HG02798 (cell line): Measurements from ENCODE around the gene MTA3.

Experiments
- ATAC-seq: cut with Tn5 transposase; IDR thresholded peaks from one replicate; pipeline ENCODE4 v1.9.1; 2021; ENCODE audit warnings: mild to moderate bottlenecking; ENCODE audit not compliant: unreplicated experiment, poor library complexity

The MTA3 gene

GRCh38 chr2:42755191-42755880 is 186.9 kb downstream of the MTA3 start:
- no peak for ATAC-seq

GRCh38 chr2:42756150-42756775 is 187.8 kb downstream of the MTA3 start:
- ATAC-seq: no peak

GRCh38 chr2:42756966-42757513 is 188.6 kb downstream of the MTA3 start:
- ATAC-seq: no peak

- no peak for ATAC-seq
Measured at GRCh38 chr2:42757981-42758740, 189.7 kb downstream of the MTA3 start.

- ATAC-seq: no peak
Measured at GRCh38 chr2:42758751-42759150, 190.3 kb downstream of the MTA3 start.

- no peak for ATAC-seq
Measured at GRCh38 chr2:42761554-42761953, 193.1 kb downstream of the MTA3 start.

- ATAC-seq: no peak
Measured at GRCh38 chr2:42762155-42762554, 193.7 kb downstream of the MTA3 start.

- no peak for ATAC-seq
Measured at GRCh38 chr2:42762823-42763804, 194.7 kb downstream of the MTA3 start.

- ATAC-seq: no peak
Measured at GRCh38 chr2:42764096-42764495, 195.7 kb downstream of the MTA3 start, which contains the start of gene OXER1. OXER1 (minus strand) TSS chr2:42764135; CDS start chr2:42764062, 73 bp downstream.

- no peak for ATAC-seq
Measured at GRCh38 chr2:42764901-42765300, 196.5 kb downstream of the MTA3 start.

- no peak for ATAC-seq
Measured at GRCh38 chr2:42765686-42766085, 197.3 kb downstream of the MTA3 start.

GRCh38 chr2:42767080-42767898 is 198.9 kb downstream of the MTA3 start:
- no peak for ATAC-seq

- no peak for ATAC-seq
Measured at GRCh38 chr2:42767899-42768705, 199.7 kb downstream of the MTA3 start.

- ATAC-seq: no peak
Measured at GRCh38 chr2:42768706-42769256, 200.3 kb downstream of the MTA3 start.

- no peak for ATAC-seq
Measured at GRCh38 chr2:42769583-42770287, 201.3 kb downstream of the MTA3 start.

- peak; percentile 66 for ATAC-seq
Measured at GRCh38 chr2:42770288-42771131, 202.1 kb downstream of the MTA3 start.
